Uterus (tissue), 2 donors: ENCODE data around the gene CTCFL.

Experiments used
- POLR2A ChIP-seq, 2 donors: fragments of 450-650 bp; IDR thresholded peaks; one replicate each; pipeline ENCODE4 v1.6.1; 2016; ENCODE audit warnings: antibody characterized with exemption in 2 of 2, mild to moderate bottlenecking in 1 of 2, moderate library complexity in 1 of 2
- TF ChIP-seq, protein P1 (sequence below), 4 experiments: fragments of 200-600 bp in 2 of 4; fragments of 450-650 bp in 2 of 4; sonication (generic) in 2 of 4; IDR thresholded peaks; one replicate each; pipeline ENCODE4 v1.5.1; 2016 to 2019; ENCODE audit warnings: antibody characterized with exemption in 4 of 4, mild to moderate bottlenecking in 2 of 4, moderate library complexity in 1 of 4

DNA sequence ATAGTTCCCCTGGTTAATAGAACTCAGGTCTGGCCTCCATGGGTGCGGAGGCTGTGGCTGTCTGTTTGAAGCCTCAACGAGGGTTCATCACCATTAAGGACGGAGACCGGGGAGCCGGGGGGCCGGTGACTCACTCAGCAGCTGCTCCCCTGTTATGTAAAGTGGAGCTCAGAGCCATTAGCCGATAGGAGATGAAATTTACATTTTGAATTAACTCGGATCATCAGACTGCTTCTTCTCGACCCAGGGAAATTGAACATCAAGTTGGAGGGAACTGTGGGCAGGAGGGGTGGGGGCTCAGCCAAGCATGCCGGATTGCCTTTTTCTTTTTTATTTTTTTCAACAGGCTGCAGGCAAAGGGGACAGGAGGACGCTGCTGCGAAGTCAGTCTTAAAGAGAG, 48.3 kb upstream of the CTCFL start:
- no peak for TF ChIP-seq POLR2A (IDR thresholded peaks at IDR 0.05)
- TF ChIP-seq, protein P1, sequence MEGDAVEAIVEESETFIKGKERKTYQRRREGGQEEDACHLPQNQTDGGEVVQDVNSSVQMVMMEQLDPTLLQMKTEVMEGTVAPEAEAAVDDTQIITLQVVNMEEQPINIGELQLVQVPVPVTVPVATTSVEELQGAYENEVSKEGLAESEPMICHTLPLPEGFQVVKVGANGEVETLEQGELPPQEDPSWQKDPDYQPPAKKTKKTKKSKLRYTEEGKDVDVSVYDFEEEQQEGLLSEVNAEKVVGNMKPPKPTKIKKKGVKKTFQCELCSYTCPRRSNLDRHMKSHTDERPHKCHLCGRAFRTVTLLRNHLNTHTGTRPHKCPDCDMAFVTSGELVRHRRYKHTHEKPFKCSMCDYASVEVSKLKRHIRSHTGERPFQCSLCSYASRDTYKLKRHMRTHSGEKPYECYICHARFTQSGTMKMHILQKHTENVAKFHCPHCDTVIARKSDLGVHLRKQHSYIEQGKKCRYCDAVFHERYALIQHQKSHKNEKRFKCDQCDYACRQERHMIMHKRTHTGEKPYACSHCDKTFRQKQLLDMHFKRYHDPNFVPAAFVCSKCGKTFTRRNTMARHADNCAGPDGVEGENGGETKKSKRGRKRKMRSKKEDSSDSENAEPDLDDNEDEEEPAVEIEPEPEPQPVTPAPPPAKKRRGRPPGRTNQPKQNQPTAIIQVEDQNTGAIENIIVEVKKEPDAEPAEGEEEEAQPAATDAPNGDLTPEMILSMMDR (IDR thresholded peaks at IDR 0.05) = no peak
